ENCODE results near the gene MCM8.

MCM8 gene

DNA sequence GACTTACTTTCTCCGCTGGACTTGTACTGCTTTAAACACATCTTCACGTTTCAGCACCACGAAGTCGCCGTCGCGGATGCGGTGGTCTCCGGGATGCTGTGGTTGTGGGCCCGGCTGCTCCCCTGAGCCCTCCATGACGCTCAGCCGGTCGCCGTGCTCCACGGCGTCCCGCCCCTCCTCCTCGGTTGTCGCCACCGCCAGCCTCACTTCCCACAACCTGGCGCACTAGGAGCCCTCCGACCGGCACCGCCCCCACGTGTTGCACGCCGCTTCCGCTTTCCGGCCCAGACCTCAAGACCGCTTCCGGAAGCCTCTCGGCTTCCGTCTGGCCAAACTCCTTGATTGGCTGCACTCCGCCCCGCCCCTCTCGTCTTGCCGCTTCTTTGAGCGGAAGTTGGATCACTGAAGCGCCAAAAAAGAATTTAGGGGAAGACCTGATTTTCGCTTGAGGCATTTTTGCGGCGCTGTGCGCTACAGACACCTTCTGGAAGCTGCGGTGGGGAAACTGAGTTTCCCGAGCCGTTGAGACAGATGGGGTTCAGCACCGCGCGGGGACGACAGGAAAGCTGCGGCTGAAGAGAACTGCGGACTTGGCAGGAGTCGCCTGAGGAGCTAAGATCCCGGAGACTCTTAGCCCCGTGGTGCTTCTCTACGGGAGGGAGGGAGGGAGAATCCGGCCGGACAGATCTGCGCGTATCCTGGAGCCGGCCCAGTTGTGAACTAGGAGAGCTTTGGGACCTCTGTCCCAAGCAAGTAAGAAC is at the start of gene MCM8, which contains the start of gene TRMT6:
Gene MCM8 (plus strand): TSS at position 382 of the 761 bp plus-strand sequence. CDS start 1,364 bp downstream, outside the sequence.
Gene TRMT6 (minus strand): TSS at position 263 of the 761 bp plus-strand sequence. CDS start 128 bp downstream, at position 135.
- TF ChIP-seq POLR2A (IDR thresholded peaks at IDR 0.05; ENCODE audit: low read depth, low read length), result peak; percentile 88
- peak; percentile 85 for FAIRE-seq

DNA sequence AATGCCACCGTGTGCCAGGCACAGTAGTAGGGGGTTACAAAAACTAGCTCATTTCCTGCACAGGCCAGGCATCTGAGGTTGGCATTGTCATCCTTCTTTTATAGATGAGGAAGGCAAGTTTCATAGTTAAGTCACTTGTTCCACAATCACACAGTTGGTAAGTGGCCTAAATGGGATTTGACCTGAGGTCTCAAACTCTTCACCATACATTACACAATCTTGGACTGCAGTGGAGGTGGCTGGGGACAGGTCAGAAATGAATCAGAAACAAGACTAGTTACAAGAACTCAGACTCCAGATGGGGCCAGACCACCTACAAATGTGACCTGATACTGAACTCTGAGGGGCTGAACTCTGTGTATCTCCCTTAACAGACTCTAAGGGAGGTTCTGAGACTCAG is 49.5 kb upstream of the MCM8 start:
- TF ChIP-seq POLR2A (IDR thresholded peaks at IDR 0.05; ENCODE audit: low read depth, low read length), result no peak
- FAIRE-seq, result no peak
- DNase-seq (ENCODE audit: insufficient read length, low spot score), result no peak

More for the DNA sequence above, at the start of gene MCM8, which contains the start of gene TRMT6:
- peak; percentile 81 for DNase-seq (ENCODE audit: insufficient read length, low spot score)

DNA sequence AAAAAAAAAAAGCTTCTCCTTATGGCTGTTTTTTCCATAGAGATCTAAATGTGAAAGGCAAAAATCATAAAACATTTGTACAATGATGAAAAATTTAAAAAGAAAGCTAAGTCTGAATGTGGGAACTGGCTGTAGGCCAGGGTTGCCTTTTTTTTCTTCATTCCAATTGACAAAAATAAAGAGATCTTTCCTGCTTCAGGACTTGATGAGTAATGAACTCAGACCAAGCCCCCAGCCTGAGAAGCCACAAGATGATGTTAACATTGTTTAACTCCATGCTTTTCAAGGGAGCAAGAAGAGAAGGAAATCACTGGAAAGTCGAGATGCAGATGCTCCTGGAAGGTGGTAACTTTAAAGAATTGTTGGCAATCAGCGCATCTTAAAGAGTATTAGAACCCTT is 41.5 kb upstream of the MCM8 start:
- DNase-seq (ENCODE audit: insufficient read length, low spot score) (no peak), FAIRE-seq (no peak)
- TF ChIP-seq POLR2A (IDR thresholded peaks at IDR 0.05; ENCODE audit: low read depth, low read length), result no peak

DNA sequence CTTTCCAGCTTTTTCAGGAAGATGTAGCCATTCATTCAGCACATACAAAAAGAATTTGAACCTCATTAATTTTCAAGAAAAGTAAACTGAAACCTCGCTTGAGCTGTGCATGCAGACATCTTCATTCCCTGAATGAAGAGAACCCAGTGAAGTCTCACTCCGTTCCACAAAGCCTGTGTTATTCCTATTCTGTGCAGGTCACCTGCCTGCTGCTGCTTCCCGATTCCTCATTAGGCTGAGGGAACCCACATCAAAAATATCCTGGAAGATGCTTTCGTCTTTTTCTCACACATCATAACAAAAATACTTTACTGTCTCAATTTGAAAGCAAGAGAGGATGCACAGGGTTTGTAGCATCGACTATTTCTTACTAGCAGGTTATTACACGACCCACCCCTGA is 40.3 kb upstream of the MCM8 start:
- TF ChIP-seq POLR2A (IDR thresholded peaks at IDR 0.05; ENCODE audit: low read depth, low read length), result no peak
- FAIRE-seq (no peak), DNase-seq (ENCODE audit: insufficient read length, low spot score) (no peak)

DNA sequence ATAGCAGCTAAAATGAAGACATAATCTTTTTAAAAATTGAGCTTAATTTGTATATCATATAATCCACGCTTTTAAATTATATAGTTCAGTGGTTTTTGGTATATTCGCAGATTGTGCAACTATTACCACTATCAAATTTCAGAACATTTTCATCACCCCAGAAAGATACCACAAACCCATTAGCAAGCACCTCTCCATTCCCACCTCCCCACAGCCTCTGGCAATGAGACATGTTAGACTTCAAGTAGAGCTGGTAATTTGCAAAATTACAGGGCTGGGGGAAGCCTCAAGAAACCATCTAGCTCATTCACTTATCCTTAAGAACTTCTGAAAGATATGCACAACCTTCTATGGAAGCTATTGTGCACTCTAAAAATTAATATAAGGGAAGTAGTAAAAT is 37.3 kb upstream of the MCM8 start:
- FAIRE-seq, result no peak
- no peak for DNase-seq (ENCODE audit: insufficient read length, low spot score)
- TF ChIP-seq POLR2A (IDR thresholded peaks at IDR 0.05; ENCODE audit: low read depth, low read length), result no peak

DNA sequence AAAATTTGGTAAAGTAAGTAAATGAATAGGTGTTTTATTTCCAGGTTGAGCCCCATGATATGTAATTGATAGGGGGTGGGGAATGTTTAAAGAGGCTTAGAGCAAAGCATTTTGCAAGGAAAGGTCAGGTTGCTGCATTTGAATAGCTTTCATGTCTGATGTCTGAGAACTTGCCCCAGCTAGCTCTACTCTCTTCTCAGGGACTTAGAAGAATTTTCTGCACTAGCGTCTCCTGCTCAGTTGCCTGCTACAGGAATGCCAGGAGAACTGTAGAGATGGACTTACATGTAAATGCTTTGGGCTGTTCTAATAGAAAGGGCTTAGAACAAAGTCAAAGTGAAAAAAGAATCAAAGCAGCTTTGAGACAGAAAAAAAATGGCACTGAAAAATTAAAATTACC is 35.6 kb upstream of the MCM8 start:
- DNase-seq (ENCODE audit: insufficient read length, low spot score), result no peak
- TF ChIP-seq POLR2A (IDR thresholded peaks at IDR 0.05; ENCODE audit: low read depth, low read length), result no peak
- FAIRE-seq, result no peak

DNA sequence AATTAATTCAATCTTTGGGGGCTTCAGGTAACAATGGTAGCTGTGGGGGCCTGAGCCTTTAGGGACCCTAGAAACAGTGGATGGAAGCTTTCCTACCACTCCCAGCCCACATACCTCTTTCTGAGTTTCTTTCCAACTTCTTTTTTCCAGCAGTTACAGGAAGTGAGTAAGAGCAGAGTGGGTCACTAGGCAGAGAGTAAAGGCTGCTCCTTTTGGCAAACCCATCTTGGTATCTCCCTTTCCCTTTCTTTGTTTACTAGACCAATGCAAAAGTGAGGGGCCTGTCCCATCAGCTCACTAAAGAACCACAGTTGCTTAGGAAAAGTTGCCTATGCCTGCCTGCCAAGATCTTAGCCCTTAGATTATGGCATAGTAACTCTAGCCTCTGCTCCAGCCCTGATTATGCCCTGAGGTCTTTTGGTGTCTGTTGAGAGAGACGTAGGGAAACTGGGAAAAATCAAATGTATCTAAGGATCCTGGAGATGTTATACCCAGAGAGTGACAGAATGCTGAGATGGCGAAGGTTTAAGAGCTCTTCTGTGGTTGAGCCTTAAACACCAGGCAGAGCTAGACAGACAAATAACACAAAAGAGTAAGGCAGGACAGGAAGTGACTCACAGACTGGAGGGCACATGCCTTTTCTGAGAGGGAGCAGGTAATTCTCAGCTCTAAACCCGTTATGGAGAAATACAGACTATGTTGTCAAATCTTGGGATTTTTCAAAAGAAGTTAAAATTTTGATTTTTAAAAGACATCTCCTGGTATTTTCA is 31.4 kb upstream of the MCM8 start:
- FAIRE-seq (peak; percentile 81), DNase-seq (ENCODE audit: insufficient read length, low spot score) (peak; percentile 55)
- TF ChIP-seq POLR2A (IDR thresholded peaks at IDR 0.05; ENCODE audit: low read depth, low read length), result no peak

DNA sequence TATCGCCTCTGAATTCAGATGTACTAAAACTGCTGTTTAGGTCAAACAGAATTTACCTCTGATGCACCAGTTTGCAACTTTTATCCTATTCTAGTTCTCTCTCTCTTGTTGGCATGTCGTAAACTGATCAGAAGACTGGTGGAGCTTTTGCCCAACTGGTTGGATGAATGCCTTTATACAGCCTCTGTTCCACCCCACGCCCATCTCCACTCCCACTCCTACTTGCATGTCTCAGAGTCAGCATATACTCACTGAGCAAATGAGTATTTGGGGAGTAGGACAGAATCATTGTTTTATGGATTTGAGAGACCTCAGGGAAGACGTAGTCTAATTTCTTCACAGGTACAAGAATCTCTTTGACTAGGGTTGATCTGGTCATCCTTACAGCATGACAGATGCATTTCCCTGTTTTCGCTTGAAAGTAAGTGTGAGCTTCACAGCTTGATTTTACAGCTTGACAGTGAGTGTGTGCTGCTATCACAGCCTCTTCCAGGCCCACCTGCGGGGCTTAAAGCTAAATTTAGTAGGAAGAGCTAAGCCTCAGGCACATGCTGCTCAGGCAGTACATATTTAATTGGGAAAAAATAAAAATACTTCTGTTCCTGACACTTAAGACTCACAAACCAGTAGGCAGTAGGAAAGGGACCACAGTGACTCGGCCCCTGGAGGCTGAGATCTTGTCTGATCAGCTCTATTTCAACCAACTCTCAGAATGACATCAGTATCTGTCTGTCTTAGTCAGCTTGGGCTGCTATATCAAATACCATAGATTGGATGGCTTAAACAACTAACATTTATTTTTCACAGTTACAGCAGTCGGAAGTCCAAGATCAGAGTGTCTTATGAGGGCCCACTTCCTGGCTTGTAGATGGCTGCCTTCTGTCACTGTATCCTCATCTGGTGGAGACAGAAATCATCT is 30.6 kb upstream of the MCM8 start:
- no peak for DNase-seq (ENCODE audit: insufficient read length, low spot score)
- no peak for FAIRE-seq

DNA sequence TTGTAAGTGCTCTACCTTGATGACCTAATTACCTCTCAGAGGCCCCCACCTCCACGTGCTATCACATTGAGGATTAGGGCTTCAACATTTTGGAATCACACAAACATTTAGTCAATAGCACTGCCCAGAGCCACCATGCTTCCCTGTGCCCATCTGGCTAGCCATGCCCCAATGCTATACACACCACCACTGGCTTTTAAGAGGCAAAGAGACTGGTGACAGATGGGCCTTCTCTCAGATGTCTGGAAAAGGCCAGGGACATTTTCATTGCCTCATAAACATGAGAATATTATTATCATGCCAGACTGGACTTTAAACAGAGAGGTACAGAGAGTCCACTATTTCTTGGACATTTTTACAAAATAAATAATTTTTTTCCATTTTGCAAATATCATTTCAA is 29.9 kb upstream of the MCM8 start:
- DNase-seq (ENCODE audit: insufficient read length, low spot score) (no peak), FAIRE-seq (no peak)
- no peak for TF ChIP-seq POLR2A (IDR thresholded peaks at IDR 0.05; ENCODE audit: low read depth, low read length)

More for the DNA sequence above, 30.6 kb upstream of the MCM8 start:
- TF ChIP-seq POLR2A (IDR thresholded peaks at IDR 0.05; ENCODE audit: low read depth, low read length), result no peak

DNA sequence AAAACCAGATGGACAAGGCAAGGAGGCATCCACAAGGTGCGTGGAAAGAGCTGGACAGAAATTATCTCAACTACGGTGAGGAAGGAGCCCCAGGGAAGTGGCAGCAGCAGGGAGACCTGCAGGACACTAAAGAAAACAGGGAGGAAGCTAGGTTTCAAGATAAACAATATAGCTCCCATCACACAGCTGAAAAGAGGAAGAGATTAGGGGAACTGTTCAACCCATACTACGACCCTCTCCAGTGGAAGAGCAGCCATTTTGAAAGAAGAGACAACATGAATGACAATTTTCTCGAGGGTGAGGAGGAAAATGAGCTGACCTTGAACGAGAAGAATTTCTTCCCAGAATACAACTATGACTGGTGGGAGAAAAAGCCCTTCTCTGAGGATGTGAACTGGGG is 27.0 kb upstream of the MCM8 start:
- no peak for DNase-seq (ENCODE audit: insufficient read length, low spot score)
- TF ChIP-seq POLR2A (IDR thresholded peaks at IDR 0.05; ENCODE audit: low read depth, low read length), result no peak
- FAIRE-seq, result no peak

DNA sequence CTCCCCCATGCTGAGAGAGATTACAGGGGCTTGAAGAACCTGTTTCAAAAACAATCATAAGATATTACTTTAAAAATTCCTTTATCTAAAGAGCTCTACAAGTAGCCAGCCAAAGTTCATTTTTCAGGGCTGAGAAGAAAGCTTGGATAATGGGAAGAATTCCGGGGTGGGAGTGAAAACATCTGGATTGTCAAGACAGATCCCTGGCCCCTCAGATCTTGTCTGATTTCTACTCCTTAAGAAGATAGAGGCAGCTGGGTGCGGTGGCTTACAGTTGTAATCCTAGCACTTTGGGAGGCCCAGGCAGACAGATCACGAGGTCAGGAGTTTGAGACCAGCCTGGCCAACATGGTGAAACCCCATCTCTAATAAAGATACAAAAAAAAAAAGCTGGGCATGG is 24.9 kb upstream of the MCM8 start:
- no peak for TF ChIP-seq POLR2A (IDR thresholded peaks at IDR 0.05; ENCODE audit: low read depth, low read length)
- no peak for FAIRE-seq

DNA sequence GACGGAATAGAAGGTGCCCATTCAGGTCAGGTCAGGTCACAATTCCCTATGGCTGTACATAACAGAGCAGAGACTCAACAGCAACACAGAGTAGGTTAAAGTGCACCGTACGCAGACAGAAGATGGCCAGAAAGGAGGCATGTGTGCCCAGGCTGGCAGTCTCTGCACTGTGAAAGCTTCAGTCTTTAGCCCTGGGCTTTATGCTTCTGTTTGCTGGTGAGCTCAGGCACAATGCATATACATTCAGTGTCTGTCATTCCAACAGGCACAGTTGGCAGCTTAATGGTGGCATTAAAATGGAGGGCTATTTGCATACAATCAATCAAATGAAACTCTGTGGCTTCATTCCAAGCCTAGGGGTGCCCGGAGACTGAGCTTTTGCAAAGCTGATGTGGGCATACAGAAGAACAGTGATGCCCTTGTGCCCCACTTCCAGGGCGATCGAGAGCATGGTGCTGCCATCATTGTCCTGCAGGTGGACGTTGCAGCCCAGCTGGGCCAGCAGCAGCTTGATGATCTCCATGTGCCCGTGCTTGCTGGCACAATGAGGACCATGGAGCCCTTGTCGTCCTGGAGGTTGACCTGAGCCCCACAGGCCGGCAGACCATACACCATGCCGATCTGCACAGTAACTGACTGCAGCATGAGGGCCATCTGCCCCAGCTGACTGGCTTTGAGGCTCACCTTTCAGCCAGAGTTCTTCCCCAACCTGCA is 22.5 kb upstream of the MCM8 start:
- no peak for TF ChIP-seq POLR2A (IDR thresholded peaks at IDR 0.05; ENCODE audit: low read depth, low read length)
- FAIRE-seq (no peak), DNase-seq (ENCODE audit: insufficient read length, low spot score) (no peak)

More for the DNA sequence above, 24.9 kb upstream of the MCM8 start:
- DNase-seq (ENCODE audit: insufficient read length, low spot score), result no peak

Measured in H54 (cell line).